Activated naive CD8-positive, alpha-beta T cell treated with anti-CD3 and anti-CD28 coated beads for 36 hours (primary cell): Measurements from ENCODE around the gene ZNF608. TPM values are rescaled to one million over a fixed set of nuclear protein-coding genes. Genes with fewer than 3 reads are reported as not detected.

Experiments used
- DNase-seq: peaks from one replicate; pipeline ENCODE4 v3.0.0; 2021
- H3K27ac Mint-ChIP-seq: one replicate; pipeline ENCODE4 v1.8.0; 2022; ENCODE audit warnings: mild to moderate bottlenecking, moderate library complexity, mixed read lengths
- H3K27me3 Mint-ChIP-seq: one replicate; pipeline ENCODE4 v1.8.0; 2022; ENCODE audit warnings: mild to moderate bottlenecking, mixed read lengths
- H3K36me3 Mint-ChIP-seq: one replicate; pipeline ENCODE4 v1.8.0; 2021; ENCODE audit warnings: mild to moderate bottlenecking, mixed read lengths
- H3K4me1 Mint-ChIP-seq: one replicate; pipeline ENCODE4 v1.8.0; 2021; ENCODE audit warnings: mixed read lengths
- H3K4me3 Mint-ChIP-seq: one replicate; pipeline ENCODE4 v1.8.0; 2022; ENCODE audit warnings: mild to moderate bottlenecking, moderate library complexity, mixed read lengths
- H3K9me3 Mint-ChIP-seq: one replicate; pipeline ENCODE4 v1.8.0; 2022; ENCODE audit warnings: mixed read lengths
- total RNA-seq, 2 experiments: library from RNA; stranded (reverse); gene quantifications; one replicate each; pipeline ENCODE4 v1.2.3, GENCODE V29; 2021

ZNF608 gene
- total RNA-seq, 2 experiments from 2014 or later: 0.06 to 0.12 TPM

DNA sequence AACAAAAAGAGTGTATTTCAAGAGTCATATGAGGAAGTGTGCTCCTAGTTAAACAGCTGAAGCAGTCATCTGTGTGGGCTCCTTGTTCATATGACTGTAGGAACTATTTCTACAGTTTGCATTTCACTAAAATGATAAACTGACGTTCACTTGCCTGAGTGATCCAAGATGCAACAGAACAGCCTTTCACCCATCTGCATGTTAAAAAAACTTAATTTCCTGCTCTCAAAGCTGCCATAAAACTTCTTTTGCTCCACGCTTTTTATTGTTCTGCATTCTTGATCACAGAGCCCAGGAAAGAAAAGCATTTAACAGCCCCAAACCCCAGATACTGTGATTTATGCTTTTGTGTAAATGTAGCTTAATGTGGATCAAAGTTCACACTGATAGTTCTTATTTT lies 43.9 kb downstream of the ZNF608 start:
- no peak overlapping the region for H3K4me3 Mint-ChIP-seq
- no peaks in the 10 kb centered on the region for H3K4me1 Mint-ChIP-seq
- H3K27me3 Mint-ChIP-seq: peaks cover 27% of the 10 kb centered on the region
- H3K27ac Mint-ChIP-seq: no peak overlapping the region
- DNase-seq: no peak
- no peaks in the 10 kb centered on the region for H3K9me3 Mint-ChIP-seq
- no peaks in the 10 kb centered on the region for H3K36me3 Mint-ChIP-seq

DNA sequence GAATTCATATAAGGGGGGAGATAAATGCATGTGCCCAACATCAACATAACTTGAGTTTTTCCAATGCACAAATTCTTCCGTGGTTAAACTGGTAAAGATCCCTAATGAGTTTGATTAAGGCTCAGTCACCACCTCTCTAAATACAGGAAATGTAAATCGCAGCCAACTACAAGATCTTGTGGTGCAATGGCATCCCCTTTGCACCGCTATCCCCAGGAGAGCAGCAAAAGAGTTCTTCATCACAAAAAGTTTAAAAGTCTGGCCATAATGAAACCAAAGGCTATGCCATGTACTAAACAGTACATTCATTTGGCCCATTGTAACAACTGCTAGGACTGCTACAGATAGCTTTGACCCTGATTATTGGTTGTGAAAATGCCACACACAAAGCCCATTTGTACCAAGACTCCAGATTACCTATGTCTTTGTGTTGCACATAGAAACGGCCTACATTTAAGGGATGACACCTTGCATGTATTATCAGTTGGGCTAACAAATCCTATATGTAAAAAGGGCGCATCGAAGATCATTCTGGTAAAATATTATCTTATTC lies 44.5 kb downstream of the ZNF608 start:
- Mint-ChIP-seq H3K36me3 (no peaks in the 10 kb centered on the region), H3K9me3 (no peaks in the 10 kb centered on the region), H3K4me3 (no peak overlapping the region), H3K4me1 (no peaks in the 10 kb centered on the region), H3K27ac (no peak overlapping the region), H3K27me3 (peaks cover 23% of the 10 kb centered on the region)
- no peak for DNase-seq

DNA sequence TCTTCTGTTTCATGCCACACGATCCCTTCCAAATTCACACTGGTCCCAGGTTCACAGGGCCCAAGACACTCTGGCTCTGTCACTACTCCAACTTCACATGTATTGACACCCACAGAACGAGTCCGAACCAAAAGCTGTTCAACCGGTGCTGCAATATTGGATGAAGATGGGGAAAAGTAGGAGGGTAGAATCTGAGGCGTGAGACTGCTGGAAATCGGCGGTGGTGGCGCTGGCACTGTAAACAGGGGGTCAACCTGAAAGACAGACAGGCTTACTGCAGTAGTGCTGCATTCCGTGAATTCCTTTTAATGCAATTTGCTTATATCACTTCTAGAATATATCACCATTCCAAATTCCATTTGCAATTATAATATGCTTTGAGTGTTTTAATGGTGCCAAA lies 45.4 kb downstream of the ZNF608 start:
- Mint-ChIP-seq H3K9me3 (no peaks in the 10 kb centered on the region), H3K4me1 (no peaks in the 10 kb centered on the region), H3K27me3 (peaks cover 25% of the 10 kb centered on the region), H3K4me3 (no peak overlapping the region), H3K27ac (no peak overlapping the region), H3K36me3 (no peaks in the 10 kb centered on the region)
- no peak for DNase-seq

DNA sequence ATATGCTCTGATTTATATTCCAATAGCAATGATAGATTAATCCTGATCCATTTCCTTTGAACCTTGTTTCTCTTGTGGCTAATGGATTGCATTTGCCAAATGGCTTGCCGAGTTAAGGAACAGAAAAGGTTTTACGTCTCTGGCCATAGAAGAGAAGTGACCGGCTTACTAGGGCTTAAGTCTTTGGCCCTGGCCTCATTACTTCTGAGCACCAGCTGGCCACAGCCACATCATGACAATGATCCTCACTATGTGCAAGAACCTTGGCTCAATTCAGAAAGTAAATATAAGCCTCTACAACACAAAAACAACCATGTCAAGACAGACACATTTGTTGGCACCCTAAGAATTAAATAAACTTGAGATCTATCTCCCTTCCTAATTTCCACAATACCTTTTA lies 46.1 kb downstream of the ZNF608 start:
- peaks cover 25% of the 10 kb centered on the region for H3K27me3 Mint-ChIP-seq
- H3K27ac Mint-ChIP-seq: no peak overlapping the region
- H3K4me1 Mint-ChIP-seq: no peaks in the 10 kb centered on the region
- H3K4me3 Mint-ChIP-seq: no peak overlapping the region
- H3K36me3 Mint-ChIP-seq: no peaks in the 10 kb centered on the region
- no peak for DNase-seq
- H3K9me3 Mint-ChIP-seq: no peaks in the 10 kb centered on the region

DNA sequence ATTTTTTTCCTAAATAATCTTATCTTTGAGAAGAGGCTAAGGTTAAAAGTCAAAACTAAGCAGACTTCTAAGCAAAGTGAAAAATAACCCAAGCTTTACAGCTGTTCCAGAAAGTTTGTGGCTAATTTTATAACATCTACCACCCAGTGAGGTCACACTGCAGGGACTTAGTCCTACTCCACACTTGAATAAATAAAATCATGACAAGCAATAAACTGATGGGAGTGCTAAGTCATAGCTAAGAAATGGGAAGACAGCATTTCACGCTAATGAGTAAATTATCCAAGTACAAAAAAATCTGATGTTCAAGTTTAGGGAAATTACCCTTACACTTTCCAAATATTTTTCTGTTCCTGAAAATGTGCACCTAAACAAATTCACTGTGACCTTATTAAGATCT lies 47.7 kb downstream of the ZNF608 start:
- H3K36me3 Mint-ChIP-seq: no peaks in the 10 kb centered on the region
- no peak overlapping the region for H3K4me3 Mint-ChIP-seq
- no peak for DNase-seq
- H3K4me1 Mint-ChIP-seq: no peaks in the 10 kb centered on the region
- H3K27me3 Mint-ChIP-seq: peaks cover 25% of the 10 kb centered on the region
- no peak overlapping the region for H3K27ac Mint-ChIP-seq
- H3K9me3 Mint-ChIP-seq: no peaks in the 10 kb centered on the region

DNA sequence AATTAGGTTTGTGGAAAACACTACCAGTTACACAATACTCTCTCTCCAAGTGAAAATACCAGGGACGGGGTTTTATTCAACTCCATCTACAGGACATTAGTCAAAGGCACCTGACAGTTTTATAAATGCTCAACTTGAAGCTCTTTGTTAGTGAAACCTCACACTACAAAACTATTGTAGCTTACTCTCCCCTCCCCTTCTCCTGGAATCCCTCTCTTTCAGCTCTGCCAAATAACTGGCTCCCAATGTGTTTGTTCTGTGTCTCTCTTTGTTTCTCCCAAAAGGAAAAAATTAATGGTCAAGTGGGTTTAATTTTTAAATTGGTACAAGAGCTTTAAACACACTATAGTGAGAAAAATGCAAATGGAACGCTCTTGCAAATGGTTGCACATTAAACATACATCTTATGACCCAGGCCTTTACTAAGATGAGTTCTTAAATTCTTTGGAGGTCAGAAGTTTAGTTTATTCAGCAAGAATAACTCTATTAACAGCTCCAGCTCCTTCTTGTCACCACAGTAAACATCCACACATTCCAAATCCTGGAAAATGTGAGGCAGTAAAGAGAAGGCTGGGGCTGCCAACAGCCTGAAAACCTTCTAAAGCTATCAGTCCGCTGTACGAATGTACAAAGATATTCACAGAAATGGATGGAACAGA lies 48.4 kb downstream of the ZNF608 start:
- Mint-ChIP-seq H3K27ac (no peak overlapping the region), H3K4me3 (no peak overlapping the region), H3K4me1 (no peaks in the 10 kb centered on the region), H3K27me3 (peaks cover 25% of the 10 kb centered on the region), H3K36me3 (no peaks in the 10 kb centered on the region), H3K9me3 (no peaks in the 10 kb centered on the region)
- no peak for DNase-seq

DNA sequence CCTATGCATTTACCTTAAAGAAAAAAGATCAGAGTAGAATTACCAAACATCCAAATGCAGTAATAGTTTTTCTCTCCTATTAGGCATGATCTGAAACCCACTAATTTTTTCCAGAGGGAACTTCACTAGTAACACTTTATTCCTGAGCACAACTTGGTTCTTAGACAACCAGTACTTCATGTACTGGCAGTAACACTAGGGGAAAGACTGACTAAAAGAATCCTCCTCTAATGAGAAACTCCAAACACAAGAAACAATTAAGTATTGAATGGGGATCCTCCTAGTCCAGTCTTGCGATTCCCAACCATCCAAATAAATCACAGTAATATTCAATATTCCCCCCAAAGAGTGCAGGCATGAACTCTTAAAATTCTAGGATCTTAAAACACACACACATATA lies 48.9 kb downstream of the ZNF608 start:
- no peak overlapping the region for H3K27ac Mint-ChIP-seq
- H3K36me3 Mint-ChIP-seq: no peaks in the 10 kb centered on the region
- no peaks in the 10 kb centered on the region for H3K4me1 Mint-ChIP-seq
- no peak for DNase-seq
- H3K4me3 Mint-ChIP-seq: no peak overlapping the region
- no peaks in the 10 kb centered on the region for H3K9me3 Mint-ChIP-seq
- peaks cover 25% of the 10 kb centered on the region for H3K27me3 Mint-ChIP-seq

DNA sequence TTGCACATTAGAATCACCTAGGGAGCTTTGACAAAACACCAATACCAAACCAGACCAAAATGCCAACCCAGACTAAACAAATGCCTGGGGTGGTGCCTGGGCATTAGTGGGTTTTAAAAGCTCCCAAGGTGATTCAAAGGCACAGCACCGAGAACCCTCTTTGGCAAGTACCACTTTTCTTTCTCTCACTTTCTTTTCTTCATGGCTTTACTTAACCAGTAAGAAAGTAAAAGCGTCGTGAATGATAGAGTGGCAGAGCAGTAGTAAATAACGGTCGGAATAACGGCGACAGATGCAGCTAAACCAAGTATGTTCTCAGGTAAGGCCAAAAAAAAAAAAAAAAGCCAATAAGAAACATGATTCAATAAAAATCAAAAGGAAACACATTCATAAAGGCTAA lies 49.5 kb downstream of the ZNF608 start:
- Mint-ChIP-seq H3K27ac (no peak overlapping the region), H3K27me3 (peaks cover 25% of the 10 kb centered on the region), H3K4me1 (no peaks in the 10 kb centered on the region), H3K36me3 (no peaks in the 10 kb centered on the region), H3K4me3 (no peak overlapping the region), H3K9me3 (no peaks in the 10 kb centered on the region)
- no peak for DNase-seq
